ENCODE data around the gene ADGRE2.

ADGRE2 gene

GRCh38 chr19:14694641-14695266 is 83.6 kb downstream of the ADGRE2 start:
- no peak overlapping the region for H3K4me3 ChIP-seq (ENCODE audit: low read depth, low read length)
- TF ChIP-seq CTCF (IDR thresholded peaks at IDR 0.05; ENCODE audit: borderline replicate concordance, insufficient read depth, low read depth, low read length), result no peak

- TF ChIP-seq CTCF (IDR thresholded peaks at IDR 0.05; ENCODE audit: borderline replicate concordance, insufficient read depth, low read depth, low read length), result no peak
- H3K4me3 ChIP-seq (ENCODE audit: low read depth, low read length), result peak within 1 kb of the TSS; percentile 84
Observed at GRCh38 chr19:14689598-14690503, 88.5 kb downstream of the ADGRE2 start, which contains the start of gene ZNF333. TSS of gene ZNF333 (plus strand) at chr19:14690048. CDS start at chr19:14693492, 3,444 bp downstream.

DNA sequence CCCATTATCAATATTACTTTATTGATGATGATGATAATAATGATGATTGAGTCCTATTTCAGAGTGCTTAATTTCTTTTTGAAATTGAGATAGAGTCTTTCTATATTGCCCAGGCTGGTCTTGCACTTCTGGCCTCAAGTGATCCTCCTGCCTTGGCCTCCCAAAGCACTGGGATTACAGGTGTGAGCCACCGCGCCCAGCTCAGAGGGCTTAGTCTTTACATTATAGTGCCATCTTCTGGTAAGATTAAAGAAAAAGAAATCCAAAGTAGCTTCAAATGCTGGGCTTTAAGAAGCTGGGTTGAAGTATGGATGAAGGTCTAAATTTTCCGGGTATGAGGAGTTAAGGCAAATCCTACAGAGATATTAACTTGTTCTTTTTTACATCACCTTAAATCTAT is 91.9 kb downstream of the ADGRE2 start:
- TF ChIP-seq CTCF (IDR thresholded peaks at IDR 0.05; ENCODE audit: borderline replicate concordance, insufficient read depth, low read depth, low read length), result 0 out of 2 replicates have a peak, but pooled peaks have one; percentile 17
- H3K4me3 ChIP-seq (ENCODE audit: low read depth, low read length), result no peak overlapping the region

- no peak overlapping the region for H3K4me3 ChIP-seq (ENCODE audit: low read depth, low read length)
- no peak for TF ChIP-seq CTCF (IDR thresholded peaks at IDR 0.05; ENCODE audit: borderline replicate concordance, insufficient read depth, low read depth, low read length)
Observed at GRCh38 chr19:14683439-14683838, 94.9 kb downstream of the ADGRE2 start.
